ENCODE results near the gene CCNF.

The CCNF gene

DNA sequence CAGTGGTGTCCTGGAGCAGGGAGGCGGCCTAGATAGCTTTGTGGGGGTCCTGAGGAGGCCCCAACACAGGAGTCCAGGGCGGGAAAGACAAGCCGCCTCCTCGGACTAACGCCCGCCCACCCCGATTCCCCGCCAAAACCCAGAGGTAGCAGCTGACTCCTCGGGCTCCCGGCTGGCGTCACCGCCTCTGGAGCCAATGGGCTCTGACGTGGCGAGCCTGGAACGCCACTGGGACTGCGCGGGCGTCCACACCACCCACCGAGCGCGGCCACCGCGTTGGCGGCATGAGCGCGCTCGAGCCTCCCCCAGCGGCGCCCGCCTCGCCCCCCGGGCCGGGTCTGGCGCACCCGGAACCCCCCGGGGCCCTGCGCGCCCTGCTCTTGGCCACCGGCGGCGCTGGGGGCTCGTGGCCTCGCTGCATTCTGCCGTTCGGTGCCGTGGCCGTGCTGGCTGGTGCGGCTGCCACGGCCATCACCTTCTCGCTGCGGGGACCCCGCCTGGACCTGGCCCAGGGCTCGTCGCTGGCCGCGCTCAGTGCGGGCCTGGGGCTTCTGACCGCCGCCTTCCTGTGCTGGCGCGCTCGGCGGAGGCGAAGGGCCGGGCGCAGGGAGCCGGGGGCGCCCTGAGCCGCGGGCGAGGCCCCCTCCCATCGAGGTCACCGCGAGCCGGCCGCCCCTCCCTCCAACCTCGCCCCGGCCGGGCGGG, 38.4 kb downstream of the CCNF start:
- H2AFZ ChIP-seq (ENCODE audit: low read length): no peak overlapping the region
- H3K9ac ChIP-seq (ENCODE audit: low read length): peak overlapping the region; percentile 53; the same call in 1 of the 2 replicates
- peak overlapping the region; percentile 45 for H3K4me3 ChIP-seq (ENCODE audit: low read depth, low read length, poor library complexity, severe bottlenecking)
- H3K9me2 ChIP-seq (ENCODE audit: low read depth, low read length): no peaks in the 10 kb centered on the region
- H3K4me2 ChIP-seq (ENCODE audit: low read length): peak overlapping the region; percentile 66
- no peaks in the 10 kb centered on the region for H3K79me2 ChIP-seq (ENCODE audit: insufficient read depth, low read length)
- peaks cover 8% of the 10 kb centered on the region for H3K27me3 ChIP-seq (ENCODE audit: insufficient read depth, low read length)
- no peaks in the 10 kb centered on the region for H3K9me3 ChIP-seq (ENCODE audit: low read length)
- no peaks in the 10 kb centered on the region for H3F3A ChIP-seq (ENCODE audit: insufficient read depth, low read length)
- no peaks in the 10 kb centered on the region for H4K20me1 ChIP-seq (ENCODE audit: insufficient read depth, low read length)
- H3K4me1 ChIP-seq (ENCODE audit: insufficient read depth, low read length, severe bottlenecking): peaks cover 41% of the 10 kb centered on the region
- TF ChIP-seq CTCF (IDR thresholded peaks at IDR 0.05; ENCODE audit: low read length) (no peak), EZH2 (IDR thresholded peaks at IDR 0.05; ENCODE audit: borderline replicate concordance, low read length) (no peak)
- peaks cover 4% of the 10 kb centered on the region; the same call in 1 of the 2 replicates for H3K36me3 ChIP-seq (ENCODE audit: insufficient read depth, low read length)
- no peak overlapping the region for H3K27ac ChIP-seq (ENCODE audit: low read depth, low read length, poor library complexity, severe bottlenecking)

- H3K4me1 ChIP-seq (ENCODE audit: insufficient read depth, low read length, severe bottlenecking): peaks cover 44% of the 10 kb centered on the region
- H3K4me2 ChIP-seq (ENCODE audit: low read length): peak overlapping the region; percentile 66
- H3K36me3 ChIP-seq (ENCODE audit: insufficient read depth, low read length): peaks cover 4% of the 10 kb centered on the region; the same call in 1 of the 2 replicates
- no peaks in the 10 kb centered on the region for H3K9me2 ChIP-seq (ENCODE audit: low read depth, low read length)
- H4K20me1 ChIP-seq (ENCODE audit: insufficient read depth, low read length): no peaks in the 10 kb centered on the region
- H2AFZ ChIP-seq (ENCODE audit: low read length): no peak overlapping the region
- no peaks in the 10 kb centered on the region for H3F3A ChIP-seq (ENCODE audit: insufficient read depth, low read length)
- H3K4me3 ChIP-seq (ENCODE audit: low read depth, low read length, poor library complexity, severe bottlenecking): peak overlapping the region; percentile 45
- H3K27me3 ChIP-seq (ENCODE audit: insufficient read depth, low read length): peaks cover 14% of the 10 kb centered on the region
- no peaks in the 10 kb centered on the region for H3K9me3 ChIP-seq (ENCODE audit: low read length)
- peak overlapping the region; percentile 53; the same call in 1 of the 2 replicates for H3K9ac ChIP-seq (ENCODE audit: low read length)
- no peaks in the 10 kb centered on the region for H3K79me2 ChIP-seq (ENCODE audit: insufficient read depth, low read length)
- no peak overlapping the region for H3K27ac ChIP-seq (ENCODE audit: low read depth, low read length, poor library complexity, severe bottlenecking)
- TF ChIP-seq CTCF (IDR thresholded peaks at IDR 0.05; ENCODE audit: low read length): no peak
- TF ChIP-seq EZH2 (IDR thresholded peaks at IDR 0.05; ENCODE audit: borderline replicate concordance, low read length): no peak
Measured at GRCh38 chr16:2468233-2468724, 39.0 kb downstream of the CCNF start.

GRCh38 chr16:2468725-2469398, 39.6 kb downstream of the CCNF start:
- Histone ChIP-seq H3K4me2 (ENCODE audit: low read length) (peak overlapping the region; percentile 66), H3K9me2 (ENCODE audit: low read depth, low read length) (no peaks in the 10 kb centered on the region), H3K4me3 (ENCODE audit: low read depth, low read length, poor library complexity, severe bottlenecking) (peak overlapping the region; percentile 45), H3K36me3 (ENCODE audit: insufficient read depth, low read length) (peaks cover under 1% of the 10 kb centered on the region; the same call in 1 of the 2 replicates), H4K20me1 (ENCODE audit: insufficient read depth, low read length) (no peaks in the 10 kb centered on the region), H3K27ac (ENCODE audit: low read depth, low read length, poor library complexity, severe bottlenecking) (no peak overlapping the region), H3K9me3 (ENCODE audit: low read length) (no peaks in the 10 kb centered on the region), H3K4me1 (ENCODE audit: insufficient read depth, low read length, severe bottlenecking) (peaks cover 47% of the 10 kb centered on the region), H3F3A (ENCODE audit: insufficient read depth, low read length) (no peaks in the 10 kb centered on the region), H3K27me3 (ENCODE audit: insufficient read depth, low read length) (peaks cover 17% of the 10 kb centered on the region), H3K79me2 (ENCODE audit: insufficient read depth, low read length) (no peaks in the 10 kb centered on the region), H3K9ac (ENCODE audit: low read length) (no peak overlapping the region; the same call in 1 of the 2 replicates), H2AFZ (ENCODE audit: low read length) (no peak overlapping the region)
- TF ChIP-seq CTCF (IDR thresholded peaks at IDR 0.05; ENCODE audit: low read length): no peak
- TF ChIP-seq EZH2 (IDR thresholded peaks at IDR 0.05; ENCODE audit: borderline replicate concordance, low read length): no peak
